Stimulated activated CD8-positive, alpha-beta memory T cell treated with anti-CD3 and anti-CD28 coated beads, Interleukin-4, amount 100 ng/mL, for 48 hours (primary cell): ENCODE data around the gene MROH9.

Experiments used
- DNase-seq: peaks from one replicate; pipeline ENCODE4 v3.0.0-alpha.2; 2020

Gene MROH9

DNA sequence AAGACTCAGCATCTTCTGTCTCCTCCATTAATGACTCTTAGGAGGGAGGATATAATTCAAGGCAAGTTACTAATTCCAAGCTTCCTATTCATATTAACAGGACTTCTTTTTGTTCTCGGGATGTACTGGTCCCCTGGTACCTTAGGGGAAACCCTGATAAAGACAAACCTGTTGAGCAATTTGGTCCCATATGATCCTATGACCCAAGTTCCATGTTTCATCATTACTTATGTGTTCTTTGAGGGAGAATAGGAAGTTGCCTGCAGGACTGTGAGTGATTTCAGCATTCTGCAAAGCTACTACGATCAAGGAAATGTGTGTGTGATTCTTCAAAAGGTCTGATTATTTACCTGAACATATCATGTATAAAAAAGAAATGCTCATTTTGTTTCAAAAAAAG lies 149.5 kb downstream of the MROH9 start:
- no peak for DNase-seq

DNA sequence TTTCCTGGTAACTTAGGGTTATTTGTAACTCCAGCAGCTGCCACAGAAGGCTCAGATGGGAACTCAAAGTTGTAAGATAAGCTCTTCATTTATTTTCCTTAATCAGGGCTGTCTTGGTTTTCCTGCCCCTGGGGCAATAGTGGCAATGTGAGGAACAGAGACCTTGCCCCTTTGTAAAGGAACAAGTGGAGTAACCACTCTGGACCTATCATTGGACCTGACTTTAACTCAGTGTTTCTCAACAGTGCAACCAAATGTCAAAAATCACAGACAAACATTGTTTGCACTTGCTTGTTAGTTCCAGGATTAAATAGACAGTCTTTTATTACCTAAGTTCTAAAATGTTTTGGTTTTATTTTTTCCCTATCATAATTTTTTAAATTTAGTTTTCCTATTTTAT lies 152.6 kb downstream of the MROH9 start:
- no peak for DNase-seq

DNA sequence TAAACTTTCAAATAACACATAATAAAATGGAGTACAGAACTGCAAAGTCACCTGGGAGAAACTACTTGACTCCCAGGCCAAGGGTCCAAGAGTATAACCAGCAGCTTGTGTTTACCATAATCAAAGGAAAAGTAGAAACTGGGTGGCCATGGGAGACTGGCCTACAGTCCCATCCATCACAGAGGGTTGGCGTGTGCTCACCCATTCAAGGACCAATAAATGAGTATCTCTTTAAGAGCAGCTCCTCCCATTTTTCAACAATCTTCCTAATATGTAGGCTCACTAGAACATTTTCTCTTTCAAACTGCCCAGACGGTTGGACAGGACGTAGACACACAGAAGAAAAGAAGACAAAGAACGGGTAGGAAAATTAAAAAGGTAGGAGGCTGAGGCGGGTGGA lies 155.3 kb downstream of the MROH9 start, which contains the start of gene FMO3:
FMO3 (plus strand) TSS at position 302 of the 400 bp plus-strand sequence. CDS start 1,754 bp downstream, outside the sequence.
- no peak for DNase-seq

DNA sequence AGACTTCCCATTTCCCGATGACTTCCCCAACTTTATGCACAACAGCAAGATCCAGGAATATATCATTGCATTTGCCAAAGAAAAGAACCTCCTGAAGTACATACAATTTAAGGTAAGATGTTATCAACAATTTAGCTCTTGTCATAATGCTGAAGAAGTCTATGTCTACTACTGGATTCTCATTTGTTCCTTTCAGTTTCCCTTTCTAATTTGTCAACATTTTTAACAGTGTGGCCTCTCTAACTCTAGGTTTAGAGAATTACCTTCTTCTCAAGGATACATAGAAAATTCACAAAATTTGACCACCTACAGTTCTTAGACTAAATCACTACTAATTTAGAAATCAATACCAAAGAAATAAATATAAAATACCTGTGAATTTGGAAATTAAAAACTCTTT lies 168.5 kb downstream of the MROH9 start:
- no peak for DNase-seq

DNA sequence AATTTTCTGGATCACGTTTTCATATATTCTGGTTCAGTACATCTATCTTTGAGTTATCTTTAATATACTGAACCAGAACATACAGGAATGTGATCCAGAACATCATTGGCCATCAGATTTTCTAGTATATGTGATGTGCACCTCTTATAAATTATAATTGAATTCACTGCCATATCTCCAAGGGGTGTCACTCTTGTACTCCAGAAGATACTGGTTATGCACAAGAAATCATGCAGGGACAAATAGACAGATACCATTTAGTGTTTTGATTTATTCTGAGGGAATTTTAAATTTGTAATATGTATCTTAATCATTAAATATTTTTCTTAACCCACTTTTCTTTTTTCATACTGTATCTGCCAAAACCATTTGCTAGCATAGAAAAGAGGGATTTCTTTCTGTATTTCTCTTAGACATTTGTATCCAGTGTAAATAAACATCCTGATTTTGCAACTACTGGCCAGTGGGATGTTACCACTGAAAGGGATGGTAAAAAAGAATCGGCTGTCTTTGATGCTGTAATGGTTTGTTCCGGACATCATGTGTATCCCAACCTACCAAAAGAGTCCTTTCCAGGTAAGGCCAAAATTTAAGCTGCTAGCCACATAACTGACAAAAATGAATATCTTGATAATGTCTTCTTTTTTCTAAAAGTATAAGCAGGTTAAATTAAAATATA lies 172.1 kb downstream of the MROH9 start:
- DNase-seq: no peak

DNA sequence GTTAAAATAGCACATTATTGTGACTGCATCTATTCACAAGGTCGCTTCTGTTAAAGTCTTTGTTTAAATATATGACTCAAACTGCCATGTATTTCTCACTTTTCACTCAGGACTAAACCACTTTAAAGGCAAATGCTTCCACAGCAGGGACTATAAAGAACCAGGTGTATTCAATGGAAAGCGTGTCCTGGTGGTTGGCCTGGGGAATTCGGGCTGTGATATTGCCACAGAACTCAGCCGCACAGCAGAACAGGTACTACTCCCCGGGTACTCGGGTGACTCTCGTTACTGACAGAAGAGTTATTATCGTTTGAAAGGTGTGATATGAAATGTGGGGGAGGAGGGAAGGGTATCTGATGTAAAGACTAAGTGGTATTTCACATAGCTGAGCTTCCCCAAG lies 172.6 kb downstream of the MROH9 start:
- no peak for DNase-seq

DNA sequence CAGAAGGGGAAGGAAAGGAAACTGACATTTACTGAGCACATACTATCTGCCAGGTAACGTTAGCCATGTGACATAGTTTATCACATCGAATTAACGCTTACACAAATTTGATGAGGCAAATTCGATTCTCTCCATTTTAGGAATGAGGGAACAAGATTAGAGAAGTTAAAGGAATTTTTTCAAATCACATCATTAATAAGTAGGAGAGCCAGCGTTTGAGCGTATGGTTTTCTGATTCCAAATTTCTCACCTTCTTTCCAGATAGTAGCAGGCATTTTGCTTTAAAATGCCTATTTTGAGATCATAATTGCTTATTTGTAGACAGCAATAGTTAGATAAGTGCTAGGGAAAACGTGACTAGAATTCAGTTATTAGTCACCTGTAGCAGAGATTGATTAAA lies 174.6 kb downstream of the MROH9 start:
- no peak for DNase-seq

DNA sequence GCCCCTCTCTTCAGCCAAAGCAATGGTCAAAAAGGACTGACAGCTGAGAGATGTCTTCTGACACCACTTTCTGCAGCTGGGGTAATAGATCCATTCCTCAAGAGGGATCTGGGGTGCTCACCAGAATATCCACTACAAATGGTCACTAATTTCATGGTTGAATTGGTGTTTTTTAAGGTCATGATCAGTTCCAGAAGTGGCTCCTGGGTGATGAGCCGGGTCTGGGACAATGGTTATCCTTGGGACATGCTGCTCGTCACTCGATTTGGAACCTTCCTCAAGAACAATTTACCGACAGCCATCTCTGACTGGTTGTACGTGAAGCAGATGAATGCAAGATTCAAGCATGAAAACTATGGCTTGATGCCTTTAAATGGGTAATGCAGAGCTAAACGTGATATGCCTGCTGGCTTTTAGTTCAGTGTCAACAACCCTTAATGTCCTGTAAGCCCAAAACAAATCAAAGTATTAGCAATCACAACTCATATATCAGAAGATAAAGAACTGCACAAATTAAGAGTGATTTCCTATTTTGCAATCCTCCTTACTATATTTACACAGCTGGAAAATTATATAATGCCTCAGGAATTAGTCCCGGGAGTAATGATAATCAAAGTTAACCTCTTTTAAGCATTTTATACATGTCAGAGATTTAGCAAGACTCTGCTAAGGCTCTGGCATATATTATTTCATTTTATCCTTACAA lies 175.4 kb downstream of the MROH9 start:
- no peak for DNase-seq

DNA sequence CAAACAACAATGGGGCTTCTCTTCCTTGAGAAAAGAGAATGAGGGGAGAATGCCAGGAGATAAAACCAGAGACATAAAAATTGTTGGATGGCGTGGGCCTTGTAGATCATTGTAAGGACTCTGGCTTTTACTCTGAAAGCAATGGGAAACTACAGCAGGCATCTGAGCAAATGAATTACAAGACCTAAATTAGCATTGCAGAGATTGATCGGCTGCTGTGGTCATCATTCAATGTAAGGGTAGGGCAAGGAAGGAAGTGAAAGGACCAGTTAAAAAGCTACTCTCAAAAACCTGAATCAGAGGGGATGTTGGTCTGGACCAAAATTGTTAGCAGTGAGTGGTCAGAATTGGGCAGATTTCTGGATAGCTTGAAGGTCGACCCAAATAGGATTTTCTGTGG lies 176.8 kb downstream of the MROH9 start:
- DNase-seq: no peak

DNA sequence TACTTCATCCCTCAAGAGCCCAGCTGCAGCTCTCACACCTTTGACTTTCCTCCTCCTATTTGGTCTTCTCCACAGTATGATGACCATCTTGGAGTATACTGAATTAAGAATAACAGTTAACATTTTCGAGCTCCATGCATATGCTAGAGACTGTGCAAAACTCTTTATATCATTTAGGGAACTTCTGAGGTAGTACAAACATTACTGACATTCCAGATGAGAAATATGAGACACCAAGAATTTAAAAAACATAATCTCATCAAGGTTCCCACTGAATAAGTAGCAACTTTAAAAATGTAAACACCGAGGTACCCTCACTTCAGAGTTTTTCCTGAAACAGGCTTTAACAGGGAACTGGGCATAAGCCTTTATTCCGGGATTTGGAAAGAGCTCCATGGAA lies 178.0 kb downstream of the MROH9 start:
- no peak for DNase-seq
